Measurements from ENCODE around the gene POFUT2.
"Not testable (repeated sequence)": the region's sequence is repeated elsewhere in the genome, so short reads cannot be mapped to it uniquely, and the experiment has no call there.

POFUT2 gene

GRCh38 chr21:45319461-45320211 lies 31.9 kb upstream of the POFUT2 start:
- H3K4me3 ChIP-seq (ENCODE audit: low read depth, low read length), result no peak overlapping the region
- TF ChIP-seq CTCF (IDR thresholded peaks at IDR 0.05; ENCODE audit: low read depth, low read length), result no peak

GRCh38 chr21:45318556-45319404 lies 31.1 kb upstream of the POFUT2 start:
- TF ChIP-seq CTCF (IDR thresholded peaks at IDR 0.05; ENCODE audit: low read depth, low read length), result no peak
- no peak overlapping the region for H3K4me3 ChIP-seq (ENCODE audit: low read depth, low read length)

- TF ChIP-seq CTCF (IDR thresholded peaks at IDR 0.05; ENCODE audit: low read depth, low read length), result no peak
Measured at GRCh38 chr21:45318146-45318555, 30.5 kb upstream of the POFUT2 start.

GRCh38 chr21:45317398-45318145 lies 29.9 kb upstream of the POFUT2 start:
- no peak overlapping the region for H3K4me3 ChIP-seq (ENCODE audit: low read depth, low read length)
- no peak for TF ChIP-seq CTCF (IDR thresholded peaks at IDR 0.05; ENCODE audit: low read depth, low read length)

More at GRCh38 chr21:45318146-45318555, 30.5 kb upstream of the POFUT2 start:
- no peak overlapping the region for H3K4me3 ChIP-seq (ENCODE audit: low read depth, low read length)

- no peak for TF ChIP-seq CTCF (IDR thresholded peaks at IDR 0.05; ENCODE audit: low read depth, low read length)
- H3K4me3 ChIP-seq (ENCODE audit: low read depth, low read length), result no peak overlapping the region
Measured at GRCh38 chr21:45316871-45317397, 29.2 kb upstream of the POFUT2 start.

- not testable (repeated sequence) for H3K4me3 ChIP-seq (ENCODE audit: low read depth, low read length)
Measured at GRCh38 chr21:45315676-45316470, 28.2 kb upstream of the POFUT2 start.

GRCh38 chr21:45313682-45314081 lies 26.0 kb upstream of the POFUT2 start:
- TF ChIP-seq CTCF (IDR thresholded peaks at IDR 0.05; ENCODE audit: low read depth, low read length), result no peak
- H3K4me3 ChIP-seq (ENCODE audit: low read depth, low read length), result no peak overlapping the region
